GM11168 (cell line): Measurements from ENCODE around the gene ERCC3.

Experiments
- in situ Hi-C: fragments of 300-500 bp; cut with MboI; formaldehyde crosslinking; loops from one replicate; pipeline ENCODE4 v1.12.0; 2022; ENCODE audit warnings: low sequenced_read_pairs; ENCODE audit not compliant: unreplicated experiment

The ERCC3 gene

DNA sequence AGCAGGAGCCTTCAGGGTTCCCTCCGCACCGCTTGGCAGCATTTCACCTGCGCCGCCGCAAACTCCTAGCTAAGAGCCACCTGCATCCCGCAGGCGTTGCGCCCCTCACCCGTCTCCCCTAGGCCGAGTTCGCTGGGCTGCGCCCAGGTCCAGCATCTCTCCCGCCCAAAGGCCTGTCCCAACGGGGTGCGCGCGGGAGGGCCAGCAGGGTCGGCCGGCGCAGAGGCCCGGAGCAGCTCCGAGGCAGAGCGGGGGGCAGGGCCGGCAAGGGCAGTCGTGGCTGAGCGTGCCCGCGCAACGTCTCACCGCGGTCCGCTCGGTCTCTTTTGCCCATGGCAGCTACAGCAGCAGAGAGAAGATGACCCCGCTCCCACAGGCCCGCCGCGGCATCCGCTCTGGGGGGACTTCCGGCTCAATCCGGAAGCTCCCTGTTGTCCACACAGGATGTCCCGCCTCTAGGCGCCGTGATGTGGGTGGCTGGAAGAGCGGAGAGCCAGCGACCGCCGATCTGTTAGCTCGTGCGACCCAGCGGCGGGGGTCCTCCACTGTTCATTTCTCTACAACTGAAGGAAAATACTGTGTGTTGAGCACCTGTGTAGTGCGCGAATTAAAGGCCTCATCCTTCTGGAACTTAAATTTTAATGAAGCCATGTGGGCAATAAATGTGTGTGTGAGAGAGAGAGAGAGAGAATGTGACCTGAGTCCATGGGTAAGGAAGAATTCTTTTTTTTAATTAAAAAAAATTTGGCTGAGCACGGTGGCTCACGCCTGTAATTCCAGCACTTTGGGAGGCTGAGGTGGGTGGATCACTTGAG, at the start of gene ERCC3:
ERCC3 (minus strand) TSS at position 397 of the 815 bp plus-strand sequence; CDS start at position 334, 63 bp downstream.
- in situ Hi-C loops = no loop called here

- in situ Hi-C loops = loop anchor here (10.0 kb wide), 1 partner anchor 122 kb away; no protein-coding TSS in a partner anchor
These were observed 49.3 kb upstream of the ERCC3 start for GRCh38 chr2:127343277-127343676.

GRCh38 chr2:127342101-127342500, 48.2 kb upstream of the ERCC3 start:
- in situ Hi-C loops = loop anchor here (10.0 kb wide), 1 partner anchor 123 kb away; no protein-coding TSS in a partner anchor

GRCh38 chr2:127332335-127332734, 38.4 kb upstream of the ERCC3 start:
- in situ Hi-C loops = no loop called here

GRCh38 chr2:127330753-127331152, 36.8 kb upstream of the ERCC3 start:
- in situ Hi-C loops = no loop called here

DNA sequence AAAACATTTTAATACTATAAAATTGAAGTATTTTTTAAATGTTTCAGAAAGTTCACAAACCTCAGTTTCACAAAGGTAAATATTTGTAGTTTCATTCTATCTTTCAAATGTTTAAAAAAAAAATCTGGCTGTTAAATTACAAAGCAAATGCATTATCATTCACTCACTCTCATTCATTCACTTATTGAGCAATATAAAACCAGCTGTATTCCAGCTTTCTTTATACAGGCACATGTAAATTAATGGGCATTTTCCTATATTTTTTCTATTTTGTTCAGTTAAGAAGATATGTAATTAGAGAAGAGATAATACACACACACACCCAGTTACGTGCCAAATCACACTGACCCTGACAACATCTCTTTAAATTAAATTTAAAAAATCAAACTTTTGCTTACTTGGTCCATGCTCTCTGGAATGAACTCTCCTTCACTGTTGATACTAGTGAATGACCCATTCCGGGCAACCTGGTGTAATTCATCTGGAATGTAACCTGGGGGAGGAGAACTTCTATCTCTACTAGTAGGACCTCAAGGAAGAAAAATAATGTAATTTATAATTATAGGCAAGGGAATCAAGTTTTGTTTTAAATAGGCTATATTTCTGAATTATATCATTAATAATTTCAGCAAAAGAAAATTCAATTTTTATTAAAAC, 32.5 kb upstream of the ERCC3 start:
- in situ Hi-C loops = no loop called here

GRCh38 chr2:127324635-127325034, 30.7 kb upstream of the ERCC3 start:
- in situ Hi-C loops = no loop called here

- in situ Hi-C loops = no loop called here
These were observed 27.4 kb upstream of the ERCC3 start for GRCh38 chr2:127321303-127321702.

DNA sequence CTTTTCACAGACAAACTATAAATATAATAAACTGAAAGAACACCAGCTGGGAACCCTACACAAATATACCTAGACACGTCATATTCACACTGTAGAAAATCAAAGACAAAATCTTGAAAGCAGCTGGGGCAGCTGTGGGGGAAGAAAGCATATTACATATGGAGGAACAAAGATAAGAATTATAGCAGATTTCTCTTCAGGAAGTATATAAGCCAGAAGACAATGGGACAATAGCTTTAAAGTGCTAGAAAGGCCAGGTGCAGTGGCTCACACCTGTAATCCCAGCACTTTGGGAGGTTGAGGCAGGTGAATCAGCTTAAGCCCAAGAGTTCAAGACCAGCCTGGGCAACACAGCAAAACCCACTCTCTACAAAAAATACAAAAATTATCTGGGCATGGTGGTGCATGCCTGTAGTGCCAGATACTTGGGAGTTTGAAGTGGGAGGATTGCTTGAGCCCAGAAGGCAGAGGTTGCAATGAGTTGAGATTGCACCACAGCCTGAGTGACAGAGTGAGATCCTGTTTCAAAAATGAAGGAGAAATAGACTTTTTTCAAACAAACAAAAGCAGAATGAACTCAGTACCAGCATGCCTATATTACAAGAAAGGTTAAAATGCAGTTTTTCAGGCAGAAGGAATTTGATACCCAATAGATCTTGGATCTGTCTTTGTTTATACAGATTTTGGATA, 26.8 kb upstream of the ERCC3 start:
- in situ Hi-C loops = no loop called here

- in situ Hi-C loops = no loop called here
These were observed 26.1 kb upstream of the ERCC3 start for GRCh38 chr2:127320067-127320466.

- in situ Hi-C loops = no loop called here
These were observed 20.4 kb upstream of the ERCC3 start for GRCh38 chr2:127314193-127314988.

- in situ Hi-C loops = no loop called here
These were observed 19.5 kb upstream of the ERCC3 start for GRCh38 chr2:127313406-127313805.

DNA sequence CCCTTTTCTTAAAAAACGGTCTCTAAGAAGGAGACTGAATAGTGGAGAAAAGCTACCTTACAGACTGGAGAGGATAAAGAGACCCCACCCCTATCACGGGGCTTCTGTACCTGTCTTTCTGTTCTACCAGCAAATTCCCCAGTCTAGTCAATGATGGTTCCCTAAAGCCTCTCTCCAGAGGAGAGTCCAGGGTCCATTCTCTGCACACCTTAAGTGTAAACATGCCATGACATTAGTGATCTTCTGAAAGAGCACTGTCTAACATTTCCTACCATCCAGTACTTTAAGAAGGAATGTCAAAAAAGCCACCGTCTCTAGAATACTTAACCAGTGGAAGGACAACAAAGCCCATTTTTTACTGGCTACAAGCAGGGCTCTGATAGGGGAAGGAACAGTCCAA, 17.0 kb upstream of the ERCC3 start:
- in situ Hi-C loops = no loop called here

GRCh38 chr2:127309468-127309867, 15.5 kb upstream of the ERCC3 start:
- in situ Hi-C loops = no loop called here

- in situ Hi-C loops = no loop called here
These were observed 14.7 kb upstream of the ERCC3 start for GRCh38 chr2:127308586-127309138.

DNA sequence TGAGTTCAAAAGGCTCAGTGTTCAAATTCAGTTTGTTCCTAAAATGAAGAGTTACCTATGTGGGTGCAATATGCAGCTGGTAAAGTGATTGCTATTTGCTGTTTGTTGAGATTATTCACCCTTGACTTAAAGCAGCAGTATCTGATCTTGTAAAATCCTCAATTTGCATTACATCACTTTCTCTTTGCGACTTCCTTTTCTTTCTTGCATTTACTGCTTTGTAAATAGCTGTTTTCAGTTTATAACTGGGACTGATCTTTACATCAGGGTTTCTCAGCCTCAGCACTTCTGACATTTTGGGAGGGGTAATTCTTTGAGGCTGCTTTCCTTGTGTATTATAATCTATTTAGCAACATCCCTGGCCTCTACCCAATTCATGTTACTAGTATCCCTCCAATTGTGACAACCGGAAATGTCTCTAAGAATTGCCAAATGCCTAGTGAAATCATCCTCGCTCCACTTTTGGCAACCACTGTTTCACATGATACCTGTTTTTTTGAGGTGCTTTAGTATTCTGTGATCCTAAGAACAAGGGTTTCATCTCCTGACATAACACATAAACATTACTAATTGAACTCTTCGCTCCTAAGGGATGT, 12.1 kb upstream of the ERCC3 start:
- in situ Hi-C loops = no loop called here

DNA sequence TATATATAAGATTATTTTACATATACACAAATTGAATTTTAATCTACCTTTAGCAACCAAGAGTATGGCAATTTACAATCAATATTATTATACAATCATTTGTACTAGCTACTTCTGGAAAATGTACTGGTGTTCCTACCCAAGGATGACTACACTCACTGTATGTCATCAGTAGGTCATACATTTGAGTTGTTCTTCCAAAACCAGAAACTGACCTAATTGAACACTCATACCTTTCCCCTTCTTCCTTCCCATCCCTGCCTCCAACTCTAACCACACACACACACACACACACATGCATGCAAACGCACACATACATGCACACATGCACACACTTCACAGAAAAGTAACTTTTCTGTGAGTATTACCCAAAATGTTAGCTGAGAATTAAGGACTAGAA, 8.2 kb upstream of the ERCC3 start:
- in situ Hi-C loops = no loop called here

DNA sequence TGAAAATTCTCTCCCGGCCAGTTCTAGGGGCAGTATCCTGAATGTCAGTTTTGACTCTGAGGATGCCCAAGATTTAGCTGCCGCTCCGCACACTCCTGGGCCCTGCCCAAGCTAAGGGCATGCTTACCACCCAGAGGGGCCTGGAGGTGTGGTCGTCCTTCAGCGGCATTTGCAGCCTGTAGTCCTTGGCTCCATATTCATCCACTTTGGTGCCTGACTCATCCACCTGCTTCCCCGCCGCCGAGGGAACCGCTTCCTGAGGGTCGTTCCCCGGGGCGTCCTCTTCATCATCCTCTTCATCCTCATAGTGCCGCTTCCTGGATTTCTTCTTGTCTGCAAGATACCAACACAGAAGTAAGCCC, 577 bp downstream of the ERCC3 start:
- in situ Hi-C loops = no loop called here

- in situ Hi-C loops = no loop called here
These were observed 5.7 kb downstream of the ERCC3 start for GRCh38 chr2:127288274-127288673.

- in situ Hi-C loops = no loop called here
These were observed 10.7 kb downstream of the ERCC3 start for GRCh38 chr2:127283275-127283674.
